GM12891 (cell line): Measurements from ENCODE around the gene CYP4V2.

Experiments used
- POLR2A ChIP-seq: IDR thresholded peaks from 2 replicates; pipeline ENCODE4 v1.6.1; 2011; ENCODE audit warnings: low read depth, low read length, control low read depth
- POLR2AphosphoS5 ChIP-seq: IDR thresholded peaks from 2 replicates; pipeline ENCODE4 v1.6.1; 2011; ENCODE audit warnings: low read depth, low read length, control low read depth
- POU2F2 ChIP-seq: IDR thresholded peaks from 2 replicates; pipeline ENCODE4 v1.6.1; 2011; ENCODE audit warnings: low read depth, mild to moderate bottlenecking, control low read depth, low read length, moderate library complexity
- SPI1 ChIP-seq: IDR thresholded peaks from 2 replicates; pipeline ENCODE4 v1.6.1; 2011; ENCODE audit warnings: low read depth, low read length, control low read depth
- TAF1 ChIP-seq: IDR thresholded peaks from 2 replicates; pipeline ENCODE4 v1.6.1; 2011; ENCODE audit warnings: low read depth, low read length, control low read depth

DNA sequence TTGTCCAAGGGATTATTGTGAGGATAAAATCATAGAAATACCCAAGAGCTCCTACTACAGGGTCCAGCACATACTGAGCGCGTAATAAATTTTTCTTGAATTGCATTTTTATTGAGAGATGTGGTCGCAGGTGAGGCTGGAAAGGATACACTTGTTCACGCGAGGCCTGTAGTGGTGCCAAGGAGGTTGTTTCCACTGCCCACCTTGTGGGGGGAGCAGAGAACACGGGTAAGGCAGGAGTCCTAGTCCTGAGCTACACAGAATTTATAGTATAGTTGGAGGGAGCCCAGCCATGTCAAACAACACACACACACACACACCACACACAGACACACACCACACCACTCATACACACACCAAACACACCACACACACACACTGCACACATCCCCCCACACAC lies 31.8 kb upstream of the CYP4V2 start:
- TF ChIP-seq POLR2A = no peak
- no peak for TF ChIP-seq SPI1
- no peak for TF ChIP-seq POLR2AphosphoS5
- TF ChIP-seq TAF1 = no peak
- no peak for TF ChIP-seq POU2F2
